Endothelial cell (in vitro differentiated cells): ENCODE results near the gene ZFHX2. TPM values are rescaled to one million over a fixed set of nuclear protein-coding genes. Genes with fewer than 3 reads are reported as not detected.

Experiments used
- DNase-seq: peaks from one replicate; pipeline ENCODE4 v3.0.0; 2021; ENCODE audit warnings: low spot score
- H3K27ac Mint-ChIP-seq: one replicate; pipeline ENCODE4 v1.8.0; 2021; ENCODE audit warnings: mixed read lengths, inconsistent platforms; ENCODE audit not compliant: unreplicated experiment
- H3K27me3 Mint-ChIP-seq: one replicate; pipeline ENCODE4 v1.8.0; 2021; ENCODE audit warnings: mild to moderate bottlenecking, moderate library complexity, mixed read lengths, inconsistent platforms; ENCODE audit not compliant: unreplicated experiment
- H3K36me3 Mint-ChIP-seq: one replicate; pipeline ENCODE4 v1.8.0; 2021; ENCODE audit warnings: mild to moderate bottlenecking, low read depth, mixed read lengths, inconsistent platforms; ENCODE audit not compliant: unreplicated experiment
- H3K4me1 Mint-ChIP-seq: one replicate; pipeline ENCODE4 v1.8.0; 2021; ENCODE audit warnings: mild to moderate bottlenecking, mixed read lengths, inconsistent platforms; ENCODE audit not compliant: unreplicated experiment
- H3K4me3 Mint-ChIP-seq: one replicate; pipeline ENCODE4 v1.8.0; 2021; ENCODE audit warnings: mild to moderate bottlenecking, mixed read lengths, inconsistent platforms; ENCODE audit not compliant: unreplicated experiment
- H3K9me3 Mint-ChIP-seq: one replicate; pipeline ENCODE4 v1.8.0; 2021; ENCODE audit warnings: mixed read lengths, inconsistent platforms; ENCODE audit not compliant: unreplicated experiment
- total RNA-seq: library from RNA; stranded (reverse); fragmentation: NEBNext Ultra II Directional; extraction: Animal tissue kit (Norgen Biotek cat#: 25700); gene quantifications from one replicate; pipeline ENCODE4 v1.2.1, GENCODE V29; 2021; ENCODE audit not compliant: unreplicated experiment
- TF ChIP-seq, protein P1 (sequence below): fragments of 200-600 bp; sonication (generic); IDR thresholded peaks from one replicate; pipeline ENCODE4 v1.5.0; 2021; ENCODE audit warnings: antibody characterized with exemption; ENCODE audit not compliant: unreplicated experiment

ZFHX2 gene
- total RNA-seq, 1 donor from 2014 or later, result 12.7 TPM

DNA sequence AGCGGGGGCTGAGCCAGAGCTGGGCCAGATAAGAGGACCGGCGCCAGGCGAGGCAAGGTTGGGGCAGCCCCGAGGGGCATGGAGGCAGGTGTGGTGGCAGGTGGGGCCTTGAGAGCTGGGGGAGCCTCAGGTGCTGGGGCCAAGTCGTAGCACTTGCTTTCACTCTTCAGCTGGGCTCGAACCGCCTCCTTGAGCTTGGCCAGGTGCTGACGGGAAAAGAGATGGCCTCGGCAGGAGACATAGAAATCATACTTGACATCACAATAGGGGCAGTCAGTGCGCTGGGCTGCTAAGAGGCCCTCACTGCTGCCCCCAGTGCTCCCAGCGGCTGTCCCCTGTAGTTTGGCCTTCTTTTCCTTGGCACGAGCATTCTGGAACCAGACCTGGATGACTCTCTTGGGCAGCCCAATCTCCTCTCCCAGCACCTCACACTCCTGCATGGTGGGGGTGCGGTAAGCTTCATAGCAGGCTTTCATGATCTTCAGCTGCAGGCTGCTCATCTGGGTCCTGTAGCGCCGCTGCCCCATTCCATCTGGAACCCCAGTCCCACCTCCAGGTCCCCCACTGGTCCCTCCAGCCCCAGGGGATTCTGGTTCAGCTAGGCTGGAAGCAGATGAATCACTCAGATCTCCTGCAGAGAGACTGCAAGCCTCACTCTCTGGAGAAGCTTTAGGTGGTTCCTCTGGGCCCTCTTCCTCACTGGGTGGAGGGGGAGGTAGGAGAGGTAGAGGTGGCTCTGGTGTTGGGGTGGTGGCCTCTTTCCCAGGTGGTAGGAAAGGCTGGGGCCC lies 28.1 kb downstream of the ZFHX2 start:
- no peak for DNase-seq
- Mint-ChIP-seq H3K9me3 (no peaks in the 10 kb centered on the region), H3K36me3 (peaks cover 38% of the 10 kb centered on the region), H3K4me1 (peaks cover 11% of the 10 kb centered on the region), H3K27ac (no peak overlapping the region), H3K4me3 (no peak overlapping the region), H3K27me3 (peaks cover 18% of the 10 kb centered on the region)
- TF ChIP-seq, protein P1, sequence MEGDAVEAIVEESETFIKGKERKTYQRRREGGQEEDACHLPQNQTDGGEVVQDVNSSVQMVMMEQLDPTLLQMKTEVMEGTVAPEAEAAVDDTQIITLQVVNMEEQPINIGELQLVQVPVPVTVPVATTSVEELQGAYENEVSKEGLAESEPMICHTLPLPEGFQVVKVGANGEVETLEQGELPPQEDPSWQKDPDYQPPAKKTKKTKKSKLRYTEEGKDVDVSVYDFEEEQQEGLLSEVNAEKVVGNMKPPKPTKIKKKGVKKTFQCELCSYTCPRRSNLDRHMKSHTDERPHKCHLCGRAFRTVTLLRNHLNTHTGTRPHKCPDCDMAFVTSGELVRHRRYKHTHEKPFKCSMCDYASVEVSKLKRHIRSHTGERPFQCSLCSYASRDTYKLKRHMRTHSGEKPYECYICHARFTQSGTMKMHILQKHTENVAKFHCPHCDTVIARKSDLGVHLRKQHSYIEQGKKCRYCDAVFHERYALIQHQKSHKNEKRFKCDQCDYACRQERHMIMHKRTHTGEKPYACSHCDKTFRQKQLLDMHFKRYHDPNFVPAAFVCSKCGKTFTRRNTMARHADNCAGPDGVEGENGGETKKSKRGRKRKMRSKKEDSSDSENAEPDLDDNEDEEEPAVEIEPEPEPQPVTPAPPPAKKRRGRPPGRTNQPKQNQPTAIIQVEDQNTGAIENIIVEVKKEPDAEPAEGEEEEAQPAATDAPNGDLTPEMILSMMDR, result no peak

DNA sequence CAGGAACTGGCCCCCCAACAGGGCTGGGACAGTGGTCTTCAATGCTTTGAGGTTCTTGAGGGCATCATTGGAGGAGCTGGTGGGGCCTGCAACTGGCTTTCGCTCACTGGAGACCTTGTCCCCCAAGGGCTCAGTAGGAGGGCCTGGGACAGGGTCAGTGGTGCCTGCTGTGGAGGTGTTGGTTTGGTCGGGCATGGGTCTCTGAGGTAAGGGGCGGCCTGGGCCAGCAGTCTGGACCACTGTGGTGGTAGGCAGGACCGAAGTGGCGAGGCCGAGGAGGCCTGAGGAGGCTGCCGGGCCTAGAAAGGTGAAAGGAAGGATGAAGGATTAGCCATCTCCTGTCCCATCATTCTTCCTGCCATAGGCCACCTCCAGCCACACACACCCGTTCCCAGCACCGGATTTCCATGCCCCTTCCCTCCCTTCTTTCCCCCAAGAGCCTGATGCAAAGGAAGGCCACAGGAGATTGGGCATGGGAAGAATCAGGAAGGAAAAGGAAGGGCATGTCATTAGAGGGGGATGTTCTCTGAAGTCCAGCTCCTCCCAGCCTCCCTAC lies 28.8 kb downstream of the ZFHX2 start:
- Mint-ChIP-seq H3K27me3 (peaks cover 15% of the 10 kb centered on the region), H3K27ac (no peak overlapping the region), H3K4me3 (no peak overlapping the region), H3K9me3 (no peaks in the 10 kb centered on the region), H3K4me1 (peaks cover 8% of the 10 kb centered on the region), H3K36me3 (peaks cover 33% of the 10 kb centered on the region)
- TF ChIP-seq, protein P1, result no peak
- DNase-seq, result no peak

DNA sequence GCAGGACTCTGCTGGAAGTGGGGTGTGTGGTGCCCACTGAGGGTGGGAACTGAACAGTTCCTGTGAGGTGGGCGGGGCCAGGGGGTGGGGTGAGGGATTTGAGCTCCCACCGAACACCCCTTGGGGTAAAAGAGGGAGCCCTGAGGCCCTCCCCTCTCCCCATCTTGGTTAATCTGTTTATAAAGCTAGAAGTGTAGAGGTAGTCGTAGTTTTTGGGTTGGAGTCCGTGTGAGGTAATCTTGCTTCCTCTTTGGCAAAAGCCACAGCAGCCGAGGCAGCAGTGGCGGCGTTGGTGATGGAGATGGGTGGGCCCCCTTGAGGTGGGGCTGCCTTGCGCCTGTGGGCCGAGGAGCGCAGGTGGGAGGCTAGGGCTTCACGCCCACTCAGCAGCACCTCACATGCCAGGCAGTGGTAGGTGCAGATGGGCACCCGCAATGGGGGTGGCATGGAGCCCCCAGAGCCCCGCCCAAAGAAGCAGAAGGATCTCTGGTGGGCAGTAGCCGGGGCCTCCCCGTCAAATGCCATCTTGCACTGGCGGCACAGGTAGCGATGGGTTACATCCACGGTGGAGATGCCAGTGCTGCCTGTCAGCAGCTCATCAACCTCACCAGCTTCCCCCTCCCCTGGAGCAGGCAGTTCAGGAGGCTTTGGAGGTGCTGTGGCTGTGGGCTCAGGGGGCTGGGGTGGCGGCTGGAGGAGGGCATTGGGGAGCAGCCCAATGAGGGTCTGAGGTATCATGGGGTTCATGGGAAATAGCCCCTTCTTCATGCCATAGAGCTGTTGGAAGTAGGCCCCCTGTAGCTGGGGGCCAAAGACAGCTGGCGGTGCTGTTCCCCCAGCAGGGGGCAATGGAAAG lies 29.6 kb downstream of the ZFHX2 start:
- DNase-seq, result no peak
- Mint-ChIP-seq H3K4me3 (no peak overlapping the region), H3K9me3 (no peaks in the 10 kb centered on the region), H3K36me3 (peaks cover 28% of the 10 kb centered on the region), H3K27ac (no peak overlapping the region), H3K4me1 (peaks cover 8% of the 10 kb centered on the region), H3K27me3 (peaks cover 11% of the 10 kb centered on the region)
- TF ChIP-seq, protein P1, result no peak

DNA sequence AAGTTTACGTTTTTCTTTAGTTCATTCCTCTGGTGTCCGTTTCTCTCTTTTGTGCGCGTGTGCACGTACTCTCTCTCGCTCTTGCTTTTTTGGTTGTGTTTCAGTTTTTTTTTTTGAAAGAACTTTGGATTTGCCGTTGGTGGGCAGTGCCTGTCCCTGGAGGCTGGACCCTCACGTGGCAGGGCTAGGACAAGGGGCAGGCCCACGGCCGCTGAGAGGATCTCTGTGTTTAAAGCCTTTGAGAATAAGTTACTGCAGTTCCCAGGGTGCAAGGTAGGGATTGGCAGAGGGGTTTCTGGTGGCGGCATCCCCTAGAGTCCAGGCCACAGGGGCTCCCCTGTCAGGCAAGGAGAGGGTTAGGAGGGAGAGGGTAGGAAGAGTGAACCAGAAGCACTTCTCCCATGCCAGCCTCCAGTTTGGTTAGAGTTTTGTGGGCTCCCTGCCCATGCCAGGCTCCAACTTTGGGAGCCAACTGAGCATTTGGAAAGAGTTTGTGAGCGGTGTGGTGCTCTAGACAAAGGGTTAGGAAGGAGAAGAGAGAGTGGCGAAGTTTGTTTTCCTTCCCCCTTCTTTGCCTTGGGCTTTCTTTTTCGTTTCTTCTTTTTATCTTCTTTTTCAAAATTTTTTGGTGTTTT lies 30.5 kb downstream of the ZFHX2 start:
- no peak overlapping the region for H3K27ac Mint-ChIP-seq
- H3K4me3 Mint-ChIP-seq, result no peak overlapping the region
- no peaks in the 10 kb centered on the region for H3K9me3 Mint-ChIP-seq
- H3K36me3 Mint-ChIP-seq, result peaks cover 19% of the 10 kb centered on the region
- H3K4me1 Mint-ChIP-seq, result peaks cover 6% of the 10 kb centered on the region
- DNase-seq, result no peak
- H3K27me3 Mint-ChIP-seq, result peaks cover 6% of the 10 kb centered on the region
- TF ChIP-seq, protein P1, result no peak
